ENCODE measurements around the gene ADAMTS12.

- TF ChIP-seq CTCF (IDR thresholded peaks at IDR 0.05) (no peak), ZFX (IDR thresholded peaks at IDR 0.05; ENCODE audit: borderline replicate concordance) (no peak)
These were observed 48.2 kb downstream of the ADAMTS12 start for GRCh38 chr5:33843579-33843978.
